SK-N-SH treated with all-trans-retinoic acid at 6 μM for 48 hours (cell line): ENCODE measurements around the gene CARD10.
A peak's percentile ranks its signal among the peaks of the same experiment; 100 is the strongest.

Source experiments
- ATAC-seq: fragments of 200-7000 bp; cut with Tn5 transposase; 3 replicates; pipeline ENCODE4 v1.9.1; 2020; ENCODE audit warnings: mild to moderate bottlenecking, moderate library complexity
- BACH2 ChIP-seq: fragments of 250-450 bp; sonication (Bioruptor Pico); IDR thresholded peaks from 2 replicates; pipeline ENCODE4 v1.9.0; 2021; ENCODE audit warnings: mild to moderate bottlenecking, borderline replicate concordance
- CSDC2 ChIP-seq: fragments of 250-450 bp; sonication (Bioruptor Pico); IDR thresholded peaks from 2 replicates; pipeline ENCODE4 v1.5.0; 2020; ENCODE audit warnings: mild to moderate bottlenecking, moderate library complexity
- ESRRG ChIP-seq: fragments of 250-450 bp; sonication (Bioruptor Pico); IDR thresholded peaks from 2 replicates; pipeline ENCODE4 v1.6.1; 2021; ENCODE audit warnings: mild to moderate bottlenecking
- GLIS3 ChIP-seq: fragments of 250-450 bp; sonication (Bioruptor Pico); IDR thresholded peaks from 2 replicates; pipeline ENCODE4 v1.5.0; 2020; ENCODE audit warnings: mild to moderate bottlenecking, moderate library complexity
- ISL1 ChIP-seq: fragments of 250-450 bp; sonication (Bioruptor Pico); IDR thresholded peaks from 2 replicates; pipeline ENCODE4 v2.1.2; 2022; ENCODE audit warnings: mild to moderate bottlenecking, moderate library complexity
- OSR1 ChIP-seq: fragments of 250-450 bp; sonication (Bioruptor Pico); IDR thresholded peaks from 2 replicates; pipeline ENCODE4 v1.8.0; 2022; ENCODE audit warnings: moderate library complexity, mild to moderate bottlenecking, inconsistent platforms
- PATZ1 ChIP-seq: fragments of 250-450 bp; sonication (Bioruptor Pico); IDR thresholded peaks from 2 replicates; pipeline ENCODE4 v1.8.0; 2020; ENCODE audit warnings: mild to moderate bottlenecking, moderate library complexity, borderline replicate concordance
- PPARA ChIP-seq: fragments of 250-450 bp; sonication (Bioruptor Pico); IDR thresholded peaks from 2 replicates; pipeline ENCODE4 v1.5.0; 2020; ENCODE audit warnings: mild to moderate bottlenecking, borderline replicate concordance
- RARB ChIP-seq: fragments of 250-450 bp; sonication (Bioruptor Pico); IDR thresholded peaks from 2 replicates; pipeline ENCODE4 v1.8.0; 2021; ENCODE audit warnings: mild to moderate bottlenecking, moderate library complexity
- SNAI2 ChIP-seq: fragments of 250-450 bp; sonication (Bioruptor Pico); IDR thresholded peaks from 2 replicates; pipeline ENCODE4 v1.5.0; 2020; ENCODE audit warnings: mild to moderate bottlenecking, moderate library complexity
- ZC3H10 ChIP-seq: fragments of 250-450 bp; sonication (Bioruptor Pico); IDR thresholded peaks from 2 replicates; pipeline ENCODE4 v1.5.1; 2021; ENCODE audit warnings: mild to moderate bottlenecking, moderate library complexity
- ZFP30 ChIP-seq: fragments of 450-650 bp; formaldehyde crosslinking; IDR thresholded peaks from 2 replicates; pipeline ENCODE4 v1.5.0; 2022; ENCODE audit warnings: mild to moderate bottlenecking, moderate library complexity
- ZNF565 ChIP-seq: fragments of 450-650 bp; formaldehyde crosslinking; conservative IDR thresholded peaks from 2 replicates; pipeline ENCODE4 v1.5.0; 2020; ENCODE audit warnings: low read depth, mild to moderate bottlenecking, moderate library complexity
- ZNF70 ChIP-seq: fragments of 450-650 bp; formaldehyde crosslinking; IDR thresholded peaks from 2 replicates; pipeline ENCODE4 v1.5.0; 2020; ENCODE audit warnings: mild to moderate bottlenecking, moderate library complexity
- TF ChIP-seq, protein P1 (sequence below): fragments of 250-450 bp; sonication (Bioruptor Pico); IDR thresholded peaks from 2 replicates; pipeline ENCODE4 v1.8.0; 2021; ENCODE audit warnings: low read depth, mild to moderate bottlenecking, moderate library complexity, borderline replicate concordance
- TF ChIP-seq, protein P2 (sequence below): fragments of 250-450 bp; sonication (Bioruptor Pico); IDR thresholded peaks from 2 replicates; pipeline ENCODE4 v1.5.1; 2021; ENCODE audit warnings: mild to moderate bottlenecking, moderate library complexity
- TF ChIP-seq, protein P3 (sequence below): fragments of 250-450 bp; sonication (Bioruptor Pico); IDR thresholded peaks from 2 replicates; pipeline ENCODE4 v1.5.1; 2020; ENCODE audit warnings: low read depth, mild to moderate bottlenecking, moderate library complexity

CARD10 gene

DNA sequence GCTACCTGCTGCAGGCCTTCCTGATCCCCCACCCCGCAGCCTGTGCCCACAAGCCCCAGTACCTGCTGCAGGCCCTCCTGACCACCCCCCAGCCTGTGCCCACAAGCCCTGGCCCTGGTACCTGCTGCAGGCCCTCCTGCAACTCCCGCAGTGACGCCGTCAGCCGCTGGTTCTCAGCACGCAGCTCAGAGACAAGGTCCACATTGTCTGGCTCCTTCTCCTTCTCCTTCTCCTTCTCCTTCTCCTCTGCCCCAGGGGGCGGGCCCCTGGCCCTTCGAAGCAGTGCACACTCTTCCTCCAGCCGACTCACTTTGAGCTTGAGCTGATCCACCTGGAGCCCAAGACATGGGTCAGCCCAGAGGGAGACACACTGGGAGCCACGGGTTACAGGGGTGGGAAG, 9.1 kb downstream of the CARD10 start (continued):
- TF ChIP-seq ZFP30 (CRISPR knock-in tag) (no peak), GLIS3 (no peak), ZC3H10 (CRISPR knock-in tag) (no peak)
- TF ChIP-seq, protein P1, sequence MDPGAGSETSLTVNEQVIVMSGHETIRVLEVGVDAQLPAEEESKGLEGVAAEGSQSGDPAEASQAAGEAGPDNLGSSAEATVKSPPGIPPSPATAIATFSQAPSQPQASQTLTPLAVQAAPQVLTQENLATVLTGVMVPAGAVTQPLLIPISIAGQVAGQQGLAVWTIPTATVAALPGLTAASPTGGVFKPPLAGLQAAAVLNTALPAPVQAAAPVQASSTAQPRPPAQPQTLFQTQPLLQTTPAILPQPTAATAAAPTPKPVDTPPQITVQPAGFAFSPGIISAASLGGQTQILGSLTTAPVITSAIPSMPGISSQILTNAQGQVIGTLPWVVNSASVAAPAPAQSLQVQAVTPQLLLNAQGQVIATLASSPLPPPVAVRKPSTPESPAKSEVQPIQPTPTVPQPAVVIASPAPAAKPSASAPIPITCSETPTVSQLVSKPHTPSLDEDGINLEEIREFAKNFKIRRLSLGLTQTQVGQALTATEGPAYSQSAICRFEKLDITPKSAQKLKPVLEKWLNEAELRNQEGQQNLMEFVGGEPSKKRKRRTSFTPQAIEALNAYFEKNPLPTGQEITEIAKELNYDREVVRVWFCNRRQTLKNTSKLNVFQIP (CRISPR knock-in tag) = no peak
- TF ChIP-seq, protein P2, sequence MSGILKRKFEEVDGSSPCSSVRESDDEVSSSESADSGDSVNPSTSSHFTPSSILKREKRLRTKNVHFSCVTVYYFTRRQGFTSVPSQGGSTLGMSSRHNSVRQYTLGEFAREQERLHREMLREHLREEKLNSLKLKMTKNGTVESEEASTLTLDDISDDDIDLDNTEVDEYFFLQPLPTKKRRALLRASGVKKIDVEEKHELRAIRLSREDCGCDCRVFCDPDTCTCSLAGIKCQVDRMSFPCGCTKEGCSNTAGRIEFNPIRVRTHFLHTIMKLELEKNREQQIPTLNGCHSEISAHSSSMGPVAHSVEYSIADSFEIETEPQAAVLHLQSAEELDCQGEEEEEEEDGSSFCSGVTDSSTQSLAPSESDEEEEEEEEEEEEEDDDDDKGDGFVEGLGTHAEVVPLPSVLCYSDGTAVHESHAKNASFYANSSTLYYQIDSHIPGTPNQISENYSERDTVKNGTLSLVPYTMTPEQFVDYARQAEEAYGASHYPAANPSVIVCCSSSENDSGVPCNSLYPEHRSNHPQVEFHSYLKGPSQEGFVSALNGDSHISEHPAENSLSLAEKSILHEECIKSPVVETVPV (CRISPR knock-in tag) = no peak

- ATAC-seq = peak; percentile 18; the same call in 2 of the 3 replicates
These were observed 10.0 kb downstream of the CARD10 start for GRCh38 chr22:37509059-37509860.

DNA sequence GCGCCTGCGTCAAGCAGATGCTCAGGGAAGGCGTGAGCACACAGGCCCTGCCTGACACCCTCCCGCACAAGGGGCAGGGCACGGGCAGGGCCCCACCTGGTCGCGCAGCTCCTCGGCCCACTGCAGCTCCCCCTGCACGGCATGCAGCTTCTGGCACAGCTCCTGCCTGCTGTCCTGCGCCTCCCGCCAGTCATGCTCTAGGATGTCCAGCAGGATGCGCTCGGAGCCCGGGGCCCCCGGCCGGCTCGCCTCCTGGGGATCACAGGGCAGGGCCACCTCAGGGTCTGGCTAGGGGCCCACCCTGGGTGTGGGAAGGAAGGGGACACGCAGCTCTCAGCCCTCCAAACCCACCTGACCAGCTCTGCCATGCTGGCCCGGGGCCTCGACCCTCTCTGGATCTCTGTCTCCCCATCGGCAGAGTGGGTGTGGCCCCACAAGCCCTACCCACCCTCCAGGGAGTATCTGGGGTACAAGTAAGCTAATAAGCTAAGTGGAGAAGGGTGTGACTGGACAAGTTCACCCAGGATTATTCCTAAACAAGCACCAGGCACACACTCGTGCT, 10.7 kb downstream of the CARD10 start:
- TF ChIP-seq ZNF565 (no peak), CSDC2 (CRISPR knock-in tag) (no peak), BACH2 (no peak), OSR1 (CRISPR knock-in tag) (no peak), ZNF70 (no peak), PATZ1 (no peak), PPARA (CRISPR knock-in tag) (no peak)
- TF ChIP-seq, protein P1 (CRISPR knock-in tag) = no peak

More at GRCh38 chr22:37509059-37509860, 10.0 kb downstream of the CARD10 start:
- TF ChIP-seq ZC3H10 (CRISPR knock-in tag) = no peak
- no peak for TF ChIP-seq ISL1
- no peak for TF ChIP-seq SNAI2 (CRISPR knock-in tag)
- no peak for TF ChIP-seq CSDC2 (CRISPR knock-in tag)
- TF ChIP-seq ZNF70 = no peak
- TF ChIP-seq, protein P3, sequence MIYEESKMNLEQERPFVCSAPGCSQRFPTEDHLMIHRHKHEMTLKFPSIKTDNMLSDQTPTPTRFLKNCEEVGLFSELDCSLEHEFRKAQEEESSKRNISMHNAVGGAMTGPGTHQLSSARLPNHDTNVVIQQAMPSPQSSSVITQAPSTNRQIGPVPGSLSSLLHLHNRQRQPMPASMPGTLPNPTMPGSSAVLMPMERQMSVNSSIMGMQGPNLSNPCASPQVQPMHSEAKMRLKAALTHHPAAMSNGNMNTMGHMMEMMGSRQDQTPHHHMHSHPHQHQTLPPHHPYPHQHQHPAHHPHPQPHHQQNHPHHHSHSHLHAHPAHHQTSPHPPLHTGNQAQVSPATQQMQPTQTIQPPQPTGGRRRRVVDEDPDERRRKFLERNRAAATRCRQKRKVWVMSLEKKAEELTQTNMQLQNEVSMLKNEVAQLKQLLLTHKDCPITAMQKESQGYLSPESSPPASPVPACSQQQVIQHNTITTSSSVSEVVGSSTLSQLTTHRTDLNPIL (CRISPR knock-in tag) = no peak
- TF ChIP-seq, protein P1 (CRISPR knock-in tag) = no peak
- TF ChIP-seq, protein P2 (CRISPR knock-in tag) = no peak
- no peak for TF ChIP-seq RARB
- no peak for TF ChIP-seq ESRRG
- TF ChIP-seq PATZ1 = no peak

More for the DNA sequence above, 10.7 kb downstream of the CARD10 start:
- no peak for ATAC-seq
